IMR-90 (cell line): ENCODE data around the gene SYNPO. TPM values are rescaled to one million over a fixed set of nuclear protein-coding genes. Genes with fewer than 3 reads are reported as not detected.
A peak's percentile ranks its signal among the peaks of the same experiment; 100 is the strongest.

ENCODE experiments used
- ATAC-seq: fragments of 200-7000 bp; cut with Tn5 transposase; 2 replicates; pipeline ENCODE4 v1.9.1; 2020; ENCODE audit warnings: low read depth, mild to moderate bottlenecking, moderate library complexity
- BruUV-seq: library from RNA; stranded (reverse); fragments of 400-500 nt; replicated peaks from 2 replicates; lab custom pipeline; 2021; lab: Mats Ljungman, UMichigan
- CTCF ChIA-PET: fragments of 300-600 bp; formaldehyde crosslinking; extraction: SDS; loops from one replicate; lab custom pipeline; 2021; ENCODE audit warnings: antibody characterized with exemption; lab: Yijun Ruan, JAX
- POLR2A ChIA-PET: fragments of 300-600 bp; sonication (Branson Sonifier 250); formaldehyde crosslinking; loops from one replicate; lab custom pipeline; 2022; ENCODE audit warnings: antibody characterized with exemption; ENCODE audit not compliant: unreplicated experiment; lab: Charles Lee
- DNase-seq: peaks from one replicate; pipeline ENCODE4 v3.0.0; 2013
- H2AFZ ChIP-seq: replicated peaks from 2 replicates; pipeline ENCODE3; 2013; ENCODE audit warnings: low read length, mild to moderate bottlenecking; ENCODE audit not compliant: poor library complexity
- H2AK5ac ChIP-seq: 2 replicates; pipeline ENCODE4 v1.6.1; 2013; ENCODE audit warnings: low read depth, low read length, inconsistent platforms
- H2AK9ac ChIP-seq: replicated peaks from 2 replicates; pipeline ENCODE3; 2013; ENCODE audit warnings: mild to moderate bottlenecking, low read depth, low read length, moderate library complexity; ENCODE audit not compliant: poor library complexity
- H2BK120ac ChIP-seq: 2 replicates; pipeline ENCODE4 v1.6.1; 2013; ENCODE audit warnings: low read depth, low read length, inconsistent platforms
- H2BK15ac ChIP-seq: 3 replicates; pipeline ENCODE4 v1.6.1; 2013; ENCODE audit warnings: low read depth, low read length, inconsistent platforms
- H2BK20ac ChIP-seq: 2 replicates; pipeline ENCODE4 v1.6.1; 2013; ENCODE audit warnings: low read depth, mild to moderate bottlenecking, inconsistent platforms, low read length, moderate library complexity
- H2BK5ac ChIP-seq: 2 replicates; pipeline ENCODE4 v1.6.1; 2013; ENCODE audit warnings: mild to moderate bottlenecking, low read depth, low read length, inconsistent platforms; ENCODE audit not compliant: poor library complexity, severe bottlenecking
- H3K14ac ChIP-seq: replicated peaks from 2 replicates; pipeline ENCODE4 v1.6.1; 2013; ENCODE audit warnings: low read depth, low read length, inconsistent platforms
- H3K18ac ChIP-seq: 2 replicates; pipeline ENCODE4 v1.6.1; 2013; ENCODE audit warnings: low read depth, low read length, control low read depth
- H3K23ac ChIP-seq: 2 replicates; pipeline ENCODE4 v1.6.1; 2013; ENCODE audit warnings: low read depth, low read length, inconsistent platforms
- H3K27ac ChIP-seq: 2 replicates; pipeline ENCODE4 v1.5.1; 2013; ENCODE audit warnings: mild to moderate bottlenecking, control low read depth, low read length; ENCODE audit not compliant: insufficient read depth
- H3K27me3 ChIP-seq: 2 replicates; pipeline ENCODE4 v1.6.1; 2013; ENCODE audit warnings: low read length; ENCODE audit not compliant: control insufficient read depth, insufficient read depth
- H3K36me3 ChIP-seq: 2 replicates; pipeline ENCODE4 v1.6.1; 2013; ENCODE audit warnings: low read length, mixed read lengths; ENCODE audit not compliant: control insufficient read depth, insufficient read depth
- H3K4ac ChIP-seq: 2 replicates; pipeline ENCODE4 v1.6.1; 2013; ENCODE audit warnings: low read depth, low read length, inconsistent platforms
- H3K4me1 ChIP-seq: 2 replicates; pipeline ENCODE4 v1.6.1; 2013; ENCODE audit warnings: low read length, mixed read lengths; ENCODE audit not compliant: control insufficient read depth, insufficient read depth
- H3K4me2 ChIP-seq: 2 replicates; pipeline ENCODE4 v1.6.1; 2013; ENCODE audit warnings: low read depth, mild to moderate bottlenecking, control low read depth, low read length, moderate library complexity
- H3K4me3 ChIP-seq: 2 replicates; pipeline ENCODE4 v1.5.1; 2013; ENCODE audit warnings: low read depth, mild to moderate bottlenecking, control low read depth, low read length, moderate library complexity; ENCODE audit not compliant: insufficient read depth
- H3K56ac ChIP-seq: 2 replicates; pipeline ENCODE4 v1.6.1; 2013; ENCODE audit warnings: low read length, inconsistent platforms; ENCODE audit not compliant: insufficient read depth; ENCODE audit errors: extremely low read depth
- H3K79me1 ChIP-seq, 2 experiments: 2 replicates each; pipeline ENCODE4 v1.6.1; 2013; ENCODE audit warnings: low read length in 2 of 2, inconsistent platforms in 1 of 2, low read depth in 1 of 2
- H3K9ac ChIP-seq: 2 replicates; pipeline ENCODE4 v1.6.1; 2013; ENCODE audit warnings: low read depth, low read length, control low read depth
- H3K9me1 ChIP-seq: 2 replicates; pipeline ENCODE4 v1.6.1; 2013; ENCODE audit warnings: low read length, inconsistent platforms; ENCODE audit not compliant: insufficient read depth
- H3K9me3 ChIP-seq: 2 replicates; pipeline ENCODE4 v1.6.1; 2013; ENCODE audit warnings: low read length; ENCODE audit not compliant: control insufficient read depth, insufficient read depth
- H4K20me1 ChIP-seq: 2 replicates; pipeline ENCODE4 v1.6.1; 2013; ENCODE audit warnings: low read length, inconsistent platforms; ENCODE audit not compliant: insufficient read depth
- H4K5ac ChIP-seq: 2 replicates; pipeline ENCODE4 v1.6.1; 2013; ENCODE audit warnings: mild to moderate bottlenecking, low read depth, low read length, control low read depth
- H4K8ac ChIP-seq, 2 experiments: 2 replicates each; pipeline ENCODE4 v1.6.1; 2013; ENCODE audit warnings: low read depth in 2 of 2, low read length in 2 of 2, control low read depth in 1 of 2, inconsistent platforms in 1 of 2
- H4K91ac ChIP-seq: 2 replicates; pipeline ENCODE4 v1.6.1; 2013; ENCODE audit warnings: low read depth, low read length, inconsistent platforms; ENCODE audit not compliant: insufficient read depth
- BHLHE40 ChIP-seq: fragments of 150-350 bp; IDR thresholded peaks from 2 replicates; pipeline ENCODE4 v1.6.1; 2016; ENCODE audit warnings: mild to moderate bottlenecking, low read depth, low read length
- CEBPB ChIP-seq: IDR thresholded peaks from 2 replicates; pipeline ENCODE4 v1.6.1; 2012; ENCODE audit warnings: low read depth, low read length, improper control_type of control experiment
- CHD1 ChIP-seq: IDR thresholded peaks from 2 replicates; pipeline ENCODE4 v1.6.1; 2012; ENCODE audit warnings: low read depth, low read length, improper control_type of control experiment
- CTCF ChIP-seq: conservative IDR thresholded peaks from 2 replicates; pipeline ENCODE4 v1.5.1; 2012; ENCODE audit warnings: mild to moderate bottlenecking, low read depth, low read length, improper control_type of control experiment
- FOS ChIP-seq: fragments of 150-350 bp; IDR thresholded peaks from 2 replicates; pipeline ENCODE4 v1.6.1; 2016; ENCODE audit warnings: low read depth, low read length
- MAFK ChIP-seq: IDR thresholded peaks from 2 replicates; pipeline ENCODE4 v1.6.1; 2012; ENCODE audit warnings: low read depth, low read length, improper control_type of control experiment
- MAZ ChIP-seq: IDR thresholded peaks from 2 replicates; pipeline ENCODE4 v1.6.1; 2012; ENCODE audit warnings: low read depth, mild to moderate bottlenecking, low read length, improper control_type of control experiment, moderate library complexity, borderline replicate concordance
- MXI1 ChIP-seq: IDR thresholded peaks from 2 replicates; pipeline ENCODE4 v1.6.1; 2012; ENCODE audit warnings: low read depth, mild to moderate bottlenecking, low read length, moderate library complexity, borderline replicate concordance
- NFE2L2 ChIP-seq: fragments of 150-350 bp; IDR thresholded peaks from 2 replicates; pipeline ENCODE4 v1.6.1; 2016; ENCODE audit warnings: low read depth, mild to moderate bottlenecking, low read length
- POLR2A ChIP-seq: IDR thresholded peaks from 2 replicates; pipeline ENCODE4 v1.6.1; 2012; ENCODE audit warnings: mild to moderate bottlenecking, low read depth, low read length
- RAD21 ChIP-seq: IDR thresholded peaks from 2 replicates; pipeline ENCODE4 v1.6.1; 2012; ENCODE audit warnings: low read length, improper control_type of control experiment
- RCOR1 ChIP-seq: IDR thresholded peaks from 2 replicates; pipeline ENCODE4 v1.6.1; 2012; ENCODE audit warnings: mild to moderate bottlenecking, low read length, improper control_type of control experiment; ENCODE audit not compliant: insufficient replicate concordance
- RFX5 ChIP-seq: IDR thresholded peaks from 2 replicates; pipeline ENCODE4 v1.8.0; 2012; ENCODE audit warnings: low read depth, mild to moderate bottlenecking, low read length, moderate library complexity
- SMC3 ChIP-seq: fragments of 150-350 bp; IDR thresholded peaks from 2 replicates; pipeline ENCODE4 v1.6.1; 2016; ENCODE audit warnings: low read depth, mild to moderate bottlenecking, antibody characterized with exemption, low read length, moderate library complexity
- USF2 ChIP-seq: fragments of 150-350 bp; IDR thresholded peaks from 2 replicates; pipeline ENCODE4 v1.6.1; 2017; ENCODE audit warnings: mild to moderate bottlenecking, antibody characterized with exemption, low read length, low read depth
- WGBS, 2 experiments: methylation state at CpG; one replicate each; pipeline versions ENCODE4 v1.1.5 to v1.1.7; 2013; ENCODE audit warnings: missing lambda C conversion rate in 2 of 2; ENCODE audit not compliant: insufficient read length in 1 of 2; ENCODE audit errors: extremely low coverage in 2 of 2; 5-methylcytosine and 5-hydroxymethylcytosine counted together
- dilution Hi-C: fragments of 300-500 bp; cut with HindIII; formaldehyde crosslinking; loops from one replicate; pipeline ENCODE4 v1.14.3; 2018; ENCODE audit warnings: low sequenced_read_pairs; ENCODE audit not compliant: unreplicated experiment
- in situ Hi-C: fragments of 300-500 bp; cut with MboI; formaldehyde crosslinking; loops from 3 replicates; pipeline ENCODE4 v1.14.3; 2019; ENCODE audit warnings: low sequenced_read_pairs, inconsistent platforms, mixed read lengths
- intact Hi-C: fragments of 100-400 bp; cut with micrococcal nuclease; formaldehyde crosslinking; loops from 2 replicates; pipeline ENCODE4 v1.10.0; 2022
- polyA plus RNA-seq, 3 experiments: library from polyadenylated mRNA; depleted of rRNA; stranded (reverse); fragments of >200 nt; gene quantifications; 2 replicates each; pipeline ENCODE4 v1.2.3, GENCODE V29; 2012; ENCODE audit warnings: low replicate concordance in 1 of 3
- total RNA-seq: library from RNA; depleted of rRNA; stranded (reverse); fragments of >200 nt; gene quantifications from 2 replicates; pipeline ENCODE4 v1.2.3, GENCODE V29; 2012
- TF ChIP-seq, protein P1 (sequence below): fragments of 150-350 bp; IDR thresholded peaks from 2 replicates; pipeline ENCODE4 v1.6.1; 2016; ENCODE audit warnings: low read depth, mild to moderate bottlenecking, low read length, moderate library complexity, borderline replicate concordance

Gene SYNPO
- total and polyA plus RNA-seq, 2 of the 4 experiments (the other 2 are of a cell fraction): 3.0 to 24.8 TPM

GRCh38 chr5:150598006-150598405 is 42.5 kb upstream of the SYNPO start:
- no peak overlapping the region for H3K14ac ChIP-seq
- H2BK120ac ChIP-seq: no peak overlapping the region
- dilution Hi-C loops (no loop called here), in situ Hi-C loops (no loop called here), intact Hi-C loops (no loop called here)
- no peaks in the 10 kb centered on the region for H3K9me3 ChIP-seq
- DNase-seq (no peak), ATAC-seq (no peak)
- H2BK5ac ChIP-seq: no peak overlapping the region
- H2AK9ac ChIP-seq: no peak overlapping the region
- no peak overlapping the region for H3K23ac ChIP-seq
- no peak overlapping the region for H2AK5ac ChIP-seq
- WGBS, 2 experiments: 89% methylated on average over 5 of the region's 10 CpGs; no CpG with 5 or more reads in 1 of the 2 experiments
- H3K18ac ChIP-seq: no peak overlapping the region
- H3K36me3 ChIP-seq: no peaks in the 10 kb centered on the region
- no peaks in the 10 kb centered on the region for H4K20me1 ChIP-seq
- H2AFZ ChIP-seq: no peak overlapping the region
- peak overlapping the region; percentile 37; the same call in 1 of the 2 replicates for H4K91ac ChIP-seq
- H2BK15ac ChIP-seq: no peak overlapping the region
- H3K4ac ChIP-seq: no peak overlapping the region
- no peaks in the 10 kb centered on the region for H3K79me1 ChIP-seq
- no peaks in the 10 kb centered on the region for H3K27me3 ChIP-seq
- no peak for TF ChIP-seq CTCF
- no peak for TF ChIP-seq BHLHE40
- TF ChIP-seq USF2: no peak
- no peak for TF ChIP-seq NFE2L2
- TF ChIP-seq POLR2A: no peak
- no peak for TF ChIP-seq MXI1
- TF ChIP-seq RFX5: no peak
- no peak for TF ChIP-seq CEBPB
- no peak for TF ChIP-seq RCOR1
- no peak for TF ChIP-seq FOS
- TF ChIP-seq SMC3: no peak
- TF ChIP-seq, protein P1, sequence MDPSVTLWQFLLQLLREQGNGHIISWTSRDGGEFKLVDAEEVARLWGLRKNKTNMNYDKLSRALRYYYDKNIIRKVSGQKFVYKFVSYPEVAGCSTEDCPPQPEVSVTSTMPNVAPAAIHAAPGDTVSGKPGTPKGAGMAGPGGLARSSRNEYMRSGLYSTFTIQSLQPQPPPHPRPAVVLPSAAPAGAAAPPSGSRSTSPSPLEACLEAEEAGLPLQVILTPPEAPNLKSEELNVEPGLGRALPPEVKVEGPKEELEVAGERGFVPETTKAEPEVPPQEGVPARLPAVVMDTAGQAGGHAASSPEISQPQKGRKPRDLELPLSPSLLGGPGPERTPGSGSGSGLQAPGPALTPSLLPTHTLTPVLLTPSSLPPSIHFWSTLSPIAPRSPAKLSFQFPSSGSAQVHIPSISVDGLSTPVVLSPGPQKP: no peak
- TF ChIP-seq MAZ: no peak
- no peak for TF ChIP-seq MAFK
- no peak for TF ChIP-seq CHD1
- no peak for TF ChIP-seq RAD21
- H3K4me3 ChIP-seq: no peak overlapping the region
- no peak overlapping the region for H3K27ac ChIP-seq
- H3K4me1 ChIP-seq: peaks cover 7% of the 10 kb centered on the region
- ChIA-PET POLR2A (no interaction called here), CTCF (no interaction called here)
- no peak overlapping the region for H2BK20ac ChIP-seq
- no peak overlapping the region for H4K5ac ChIP-seq
- no peak overlapping the region for H3K56ac ChIP-seq
- no peak overlapping the region for H4K8ac ChIP-seq
- no peaks in the 10 kb centered on the region for H3K9me1 ChIP-seq
- no peak overlapping the region for H3K4me2 ChIP-seq
- H3K9ac ChIP-seq: no peak overlapping the region
- no TSS peak for BruUV-seq
